ENCODE results near the gene TAF8.
A peak's percentile ranks its signal among the peaks of the same experiment; 100 is the strongest.
"Not testable (repeated sequence)": the region's sequence is repeated elsewhere in the genome, so short reads cannot be mapped to it uniquely, and the experiment has no call there.

The TAF8 gene

GRCh38 chr6:42028234-42029061 lies 21.9 kb upstream of the TAF8 start:
- no peak for DNase-seq (ENCODE audit: low read depth in 2 of 2)

- no peak for DNase-seq (ENCODE audit: low read depth in 2 of 2)
Measured at GRCh38 chr6:42029062-42029685, 21.1 kb upstream of the TAF8 start.

GRCh38 chr6:42029881-42030280 lies 20.4 kb upstream of the TAF8 start:
- no peak for DNase-seq (ENCODE audit: low read depth in 2 of 2)

- no peak for DNase-seq (ENCODE audit: low read depth in 2 of 2)
Measured at GRCh38 chr6:42030585-42031506, 19.5 kb upstream of the TAF8 start.

- no peak for DNase-seq (ENCODE audit: low read depth in 2 of 2)
Measured at GRCh38 chr6:42032366-42032765, 18.0 kb upstream of the TAF8 start.

GRCh38 chr6:42037669-42038068 lies 12.7 kb upstream of the TAF8 start:
- DNase-seq (ENCODE audit: low read depth in 2 of 2), result not testable (repeated sequence)

- DNase-seq (ENCODE audit: low read depth in 2 of 2), result no peak
Measured at GRCh38 chr6:42038163-42038562, 12.2 kb upstream of the TAF8 start.

- no peak for DNase-seq (ENCODE audit: low read depth in 2 of 2)
Measured at GRCh38 chr6:42038811-42039408, 11.4 kb upstream of the TAF8 start.

- no peak for DNase-seq (ENCODE audit: low read depth in 2 of 2)
Measured at GRCh38 chr6:42040856-42041480, 9.4 kb upstream of the TAF8 start.

- DNase-seq (ENCODE audit: low read depth in 2 of 2), result no peak
Measured at GRCh38 chr6:42041481-42042053, 8.8 kb upstream of the TAF8 start.

GRCh38 chr6:42042108-42042507 lies 8.2 kb upstream of the TAF8 start:
- no peak for DNase-seq (ENCODE audit: low read depth in 2 of 2)

GRCh38 chr6:42043787-42044475 lies 6.4 kb upstream of the TAF8 start:
- DNase-seq (ENCODE audit: low read depth in 2 of 2), result peak; percentile 92 to 95

GRCh38 chr6:42045538-42046460 lies 4.5 kb upstream of the TAF8 start:
- DNase-seq (ENCODE audit: low read depth in 2 of 2), result peak; percentile 64 to 69

GRCh38 chr6:42046464-42047212 lies 3.7 kb upstream of the TAF8 start:
- DNase-seq (ENCODE audit: low read depth in 2 of 2), result no peak

GRCh38 chr6:42047213-42047590 lies 3.1 kb upstream of the TAF8 start:
- no peak for DNase-seq (ENCODE audit: low read depth in 2 of 2)

- DNase-seq (ENCODE audit: low read depth in 2 of 2), result no peak
Measured at GRCh38 chr6:42047790-42048405, 2.4 kb upstream of the TAF8 start.

GRCh38 chr6:42049116-42049809 lies 1.1 kb upstream of the TAF8 start:
- no peak for DNase-seq (ENCODE audit: low read depth in 2 of 2)

GRCh38 chr6:42049948-42050296 lies 402 bp upstream of the TAF8 start:
- DNase-seq (ENCODE audit: low read depth in 2 of 2), result no peak
